ENCODE measurements around the gene POLR2I. TPM values are rescaled to one million over a fixed set of nuclear protein-coding genes. Genes with fewer than 3 reads are reported as not detected.

POLR2I gene
- total RNA-seq, result 49.6 TPM

DNA sequence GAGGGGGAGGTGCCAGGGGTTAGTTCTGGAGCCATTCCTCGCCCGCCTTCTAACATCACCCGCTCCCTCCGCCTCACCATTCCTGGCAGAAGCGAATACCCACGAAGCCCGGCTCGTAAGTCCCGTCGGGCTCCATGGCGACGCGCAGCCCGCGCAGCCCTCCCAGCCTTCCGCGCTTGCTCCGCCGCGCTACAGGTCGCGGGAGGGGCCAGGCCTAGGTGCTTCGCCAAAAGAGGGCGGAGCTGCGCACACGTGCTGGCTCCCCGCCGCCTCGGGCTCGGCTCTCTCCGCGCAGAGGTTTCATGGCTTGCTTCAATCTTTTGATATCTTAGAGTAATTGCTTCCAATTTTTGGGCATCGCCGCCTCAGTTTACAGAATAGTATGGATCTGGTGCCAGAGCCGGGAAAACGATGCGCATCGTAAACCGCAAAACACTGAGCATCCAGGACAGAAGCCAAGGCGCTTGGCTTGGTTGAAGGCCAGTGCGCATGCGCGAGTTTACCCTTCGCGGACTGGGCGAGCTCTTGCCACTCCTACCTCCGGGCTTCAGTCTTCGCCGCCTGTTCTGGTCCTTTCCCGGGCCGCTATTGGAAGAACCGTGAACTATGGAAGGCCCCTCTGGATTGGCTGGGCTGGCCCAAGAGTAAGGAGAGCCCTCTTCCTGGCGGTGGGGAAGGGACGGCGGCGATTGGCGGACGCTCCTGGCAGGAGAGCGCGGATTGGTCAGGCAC, at the start of gene POLR2I:
TSS of gene POLR2I (minus strand) at position 155 of the 732 bp plus-strand sequence. CDS start at position 136, 19 bp downstream.
- peak; percentile 100 for DNase-seq (ENCODE audit: low spot score)

DNA sequence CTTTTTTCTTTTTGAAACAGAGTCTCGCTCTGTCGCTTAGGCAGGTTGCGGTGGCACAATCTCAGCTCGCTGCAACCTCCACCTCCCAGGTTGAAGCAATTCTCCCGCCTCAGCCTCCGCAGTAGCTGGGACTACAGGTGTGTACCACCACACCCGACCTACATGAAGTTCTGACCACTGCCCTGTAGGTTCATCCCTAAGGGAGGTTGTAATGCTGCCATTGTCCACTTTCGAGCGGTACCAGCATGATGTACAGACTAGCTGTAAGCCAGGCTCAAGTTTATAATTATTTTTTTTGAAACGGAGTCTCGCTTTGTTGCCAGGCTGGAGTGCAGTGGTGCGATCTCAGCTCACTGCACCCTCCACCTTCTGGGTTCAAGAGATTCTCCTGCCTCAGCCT, 49.1 kb upstream of the POLR2I start:
- DNase-seq (ENCODE audit: low spot score), result no peak

DNA sequence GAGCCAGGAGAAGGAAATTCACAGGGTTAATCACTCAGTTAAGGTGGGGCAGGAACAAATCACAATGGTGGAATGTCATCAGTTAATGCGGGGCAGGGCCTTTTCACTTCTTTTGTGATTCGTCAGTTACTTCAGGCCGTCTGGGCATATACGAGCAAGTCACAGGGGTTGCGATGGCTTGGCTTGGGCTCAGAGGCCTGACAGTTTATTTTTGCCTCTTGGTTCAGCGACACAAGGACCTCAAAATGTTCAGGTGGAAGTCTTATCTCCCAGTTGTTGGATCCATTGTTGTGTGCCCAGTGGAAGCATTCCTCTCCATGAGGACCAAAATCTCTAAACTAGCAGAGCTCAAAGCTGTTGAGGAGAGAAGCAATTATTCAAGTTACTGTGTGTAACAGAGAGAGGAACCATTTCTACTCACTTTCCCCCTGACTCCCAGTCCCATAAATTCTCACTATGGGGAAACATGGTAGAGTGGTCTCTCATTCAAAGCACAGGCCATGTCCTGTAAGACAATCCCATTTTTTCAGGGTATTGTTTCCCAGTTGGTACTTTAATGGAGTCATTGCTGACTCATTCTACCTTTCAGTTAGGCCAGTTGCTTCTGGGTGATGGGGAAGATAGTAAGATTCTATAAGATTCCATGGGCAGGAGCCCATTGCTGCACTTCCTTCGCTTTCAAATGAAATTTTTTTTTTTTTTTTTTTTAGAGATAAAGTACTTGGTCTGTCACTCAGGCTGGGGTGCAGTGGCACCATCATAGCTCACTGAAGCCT, 46.3 kb upstream of the POLR2I start:
- no peak for DNase-seq (ENCODE audit: low spot score)

DNA sequence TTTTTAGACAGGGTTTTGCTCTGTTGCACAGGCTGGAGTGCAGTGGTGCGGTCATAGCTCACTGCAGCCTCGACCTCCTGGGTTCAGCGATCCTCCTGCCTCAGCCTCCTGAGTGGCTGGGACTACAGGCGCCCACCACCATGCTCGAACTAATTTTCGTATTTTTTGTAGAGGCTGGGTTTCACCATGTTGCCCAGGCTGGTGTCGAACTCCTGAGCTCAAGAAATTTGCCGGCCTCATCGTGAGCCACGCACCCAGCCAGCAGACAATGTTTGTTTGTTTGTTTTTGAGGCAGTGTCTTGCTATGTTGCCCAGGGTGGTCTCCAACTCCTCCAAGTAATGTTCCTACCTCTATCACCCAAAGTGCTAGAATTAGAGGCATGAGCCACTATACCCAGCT, 38.5 kb upstream of the POLR2I start:
- DNase-seq (ENCODE audit: low spot score), result no peak

DNA sequence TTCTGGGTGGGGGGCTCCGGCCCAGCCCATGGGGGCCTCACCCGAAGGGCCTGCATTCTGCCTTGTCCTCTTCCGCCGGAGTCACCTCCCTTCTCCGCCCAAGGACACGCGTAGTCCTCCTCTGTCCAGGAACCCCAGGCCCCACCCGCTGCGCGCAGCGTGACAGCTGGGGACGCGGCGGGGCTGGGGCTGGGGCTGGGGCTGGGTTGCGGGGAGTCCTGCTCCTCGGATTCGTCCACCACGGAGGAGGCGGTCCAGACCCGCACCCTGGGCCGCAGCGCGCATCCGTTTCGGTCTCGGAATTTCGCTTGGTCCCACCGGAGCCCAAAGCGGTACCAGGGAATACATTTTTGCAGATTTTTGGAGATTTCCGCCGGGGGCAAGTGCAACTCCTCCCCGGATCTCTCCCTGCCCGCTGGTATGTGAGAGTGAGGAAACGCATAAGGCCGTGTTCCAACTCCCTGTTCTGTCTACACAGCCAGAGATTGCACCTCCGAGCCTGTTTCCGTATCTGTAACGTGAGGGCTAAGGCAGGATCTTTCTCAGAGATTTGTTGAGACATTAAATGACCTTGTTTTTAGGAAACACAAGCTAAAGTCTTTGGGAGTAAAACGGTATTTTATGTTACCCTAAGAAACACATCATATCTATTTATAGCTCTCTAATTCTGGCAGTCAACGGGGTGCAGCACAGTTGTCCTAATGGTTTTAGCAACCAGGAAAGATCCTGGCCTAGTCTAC, 37.8 kb upstream of the POLR2I start, which contains the start of gene COX7A1:
TSS of gene COX7A1 (minus strand) at position 96 of the 740 bp plus-strand sequence. CDS start at position 56, 40 bp downstream.
- DNase-seq (ENCODE audit: low spot score), result peak; percentile 68

DNA sequence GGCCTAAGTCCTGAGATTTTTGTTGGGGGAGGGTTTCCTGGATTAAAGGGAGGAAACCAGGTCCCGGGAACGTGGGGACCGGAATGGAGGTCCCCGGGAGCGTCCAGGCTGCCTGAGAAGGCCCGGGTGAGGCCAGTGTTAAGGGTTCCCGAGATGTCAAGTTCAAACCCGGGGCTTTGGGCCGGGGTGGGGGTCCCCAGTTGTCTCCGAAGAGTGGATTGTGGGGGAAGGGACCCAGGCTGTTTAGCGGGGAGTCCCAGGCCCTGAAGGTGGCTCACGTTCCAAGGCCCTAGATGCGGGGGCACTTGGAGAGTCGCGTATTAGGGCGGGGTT, 37.3 kb upstream of the POLR2I start:
- no peak for DNase-seq (ENCODE audit: low spot score)

DNA sequence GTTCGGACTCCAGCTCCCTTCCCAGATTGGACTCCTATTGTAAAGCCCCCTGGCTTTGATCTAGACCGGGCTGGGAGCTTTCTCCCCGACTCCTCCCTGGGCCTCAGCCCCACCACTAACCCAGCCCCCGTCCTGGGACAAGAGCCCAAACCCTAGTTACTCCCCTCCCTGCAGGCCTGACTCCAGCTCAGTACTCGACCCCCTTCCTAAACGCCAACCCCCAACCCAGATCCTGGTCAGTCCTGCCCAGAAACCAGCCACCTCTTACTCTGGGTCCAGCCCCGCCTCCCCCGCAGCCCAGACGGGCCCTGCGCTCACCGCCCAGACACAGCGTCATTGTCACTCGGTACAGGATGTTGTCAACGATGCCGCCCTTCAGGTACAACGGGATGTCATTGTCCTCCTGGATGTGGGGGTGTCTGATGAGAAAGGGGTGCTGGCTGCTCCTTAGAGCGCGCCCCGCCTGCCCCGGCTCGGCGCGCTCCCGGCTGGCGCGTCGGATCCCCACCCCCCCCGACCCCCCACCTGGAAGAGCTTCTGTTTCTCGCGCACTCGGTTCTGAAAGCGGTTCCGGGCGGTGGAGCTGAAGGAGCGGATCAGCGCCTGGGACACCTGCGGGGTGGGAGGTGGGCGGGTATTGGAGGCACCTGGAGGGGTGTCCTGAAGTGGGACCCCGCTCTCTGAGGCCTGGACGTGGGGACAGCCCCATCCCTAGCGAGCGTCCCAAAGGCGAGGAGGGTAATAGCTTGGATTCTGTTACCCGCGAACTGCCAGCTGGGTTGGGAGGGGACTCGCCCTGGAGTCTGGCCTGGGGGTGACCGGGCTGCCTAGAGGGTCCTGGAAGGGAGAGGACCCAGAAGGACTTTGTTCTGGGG, 36.7 kb upstream of the POLR2I start:
- no peak for DNase-seq (ENCODE audit: low spot score)

DNA sequence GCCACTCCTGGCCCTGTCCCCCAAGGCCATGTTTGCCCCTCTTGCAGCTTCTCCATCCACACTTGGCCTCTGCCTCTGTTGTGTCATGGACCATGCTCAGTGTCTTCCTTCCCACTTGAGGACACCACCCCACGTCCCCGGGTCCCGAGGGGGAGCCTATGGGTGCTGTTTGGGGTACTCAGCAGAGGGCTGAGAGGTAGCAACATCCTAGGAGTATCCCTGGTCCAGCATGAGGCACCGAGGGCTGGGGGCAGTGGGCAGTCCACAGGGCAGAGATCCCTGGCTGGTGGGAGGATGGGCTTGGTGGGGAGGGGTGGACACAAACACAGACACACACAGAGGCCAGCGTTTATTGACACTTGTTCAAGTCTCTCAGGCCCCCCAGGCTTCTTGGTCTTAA, 35.9 kb upstream of the POLR2I start:
- no peak for DNase-seq (ENCODE audit: low spot score)

DNA sequence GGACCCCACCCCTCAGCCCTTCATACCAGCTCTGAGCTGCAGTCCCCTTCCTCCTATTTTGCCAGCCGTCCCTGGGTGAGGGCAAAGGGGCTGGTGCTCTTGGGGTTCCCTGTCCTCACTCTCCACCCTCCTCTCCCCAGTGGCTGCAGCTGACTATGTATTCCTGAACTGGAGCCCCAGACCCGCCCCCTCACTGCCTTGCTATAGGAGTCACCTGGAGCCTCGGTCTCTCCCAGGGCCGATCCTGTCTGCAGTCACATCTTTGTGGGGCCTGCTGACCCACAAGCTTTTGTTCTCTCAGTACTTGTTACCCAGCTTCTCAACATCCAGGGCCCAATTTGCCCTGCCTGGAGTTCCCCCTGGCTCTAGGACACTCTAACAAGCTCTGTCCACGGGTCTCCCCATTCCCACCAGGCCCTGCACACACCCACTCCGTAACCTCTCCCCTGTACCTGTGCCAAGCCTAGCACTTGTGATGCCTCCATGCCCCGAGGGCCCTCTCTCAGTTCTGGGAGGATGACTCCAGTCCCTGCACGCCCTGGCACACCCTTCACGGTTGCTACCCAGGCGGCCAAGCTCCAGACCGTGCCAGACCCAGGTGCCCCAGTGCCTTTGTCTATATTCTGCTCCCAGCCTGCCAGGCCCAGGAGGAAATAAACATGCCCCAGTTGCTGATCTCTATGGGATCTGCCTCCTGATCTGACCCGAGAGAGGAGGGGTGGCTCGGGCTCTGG, 35.2 kb upstream of the POLR2I start:
- DNase-seq (ENCODE audit: low spot score), result no peak

DNA sequence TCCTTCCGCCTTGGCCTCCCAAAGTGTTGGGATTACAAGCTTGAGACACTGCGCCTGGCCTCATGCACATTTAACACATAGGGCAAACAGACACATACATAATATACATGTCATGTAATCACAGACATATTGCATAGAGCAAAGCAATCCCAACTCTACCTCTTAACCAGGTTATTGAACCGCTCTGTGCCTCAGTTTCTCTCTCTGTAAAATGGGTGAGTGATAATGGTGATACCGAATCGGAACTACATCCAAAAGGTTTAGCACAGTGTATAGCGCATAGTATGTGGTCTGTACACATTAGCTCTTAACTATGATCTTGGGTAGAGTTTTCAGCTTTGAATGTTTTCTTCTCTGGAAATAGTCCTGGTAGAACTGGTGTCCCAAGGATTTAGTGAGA, 29.9 kb upstream of the POLR2I start:
- DNase-seq (ENCODE audit: low spot score), result no peak

DNA sequence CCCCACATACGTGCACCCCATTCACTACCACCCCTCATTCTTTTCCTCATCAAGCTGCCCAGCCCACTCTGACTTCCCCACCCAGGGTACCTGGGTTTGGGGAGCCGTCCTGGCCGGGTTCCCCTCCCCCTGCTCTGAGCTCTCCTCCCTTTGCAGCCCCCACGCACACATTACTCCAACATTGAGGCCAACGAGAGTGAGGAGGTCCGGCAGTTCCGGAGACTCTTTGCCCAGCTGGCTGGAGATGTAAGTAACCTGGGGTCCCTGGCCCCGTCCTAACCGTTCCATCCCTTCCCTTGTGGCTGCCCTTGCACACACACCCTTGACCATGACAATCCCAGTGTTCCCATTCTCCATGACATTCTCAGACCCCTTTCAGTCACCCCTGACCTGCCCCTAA, 27.8 kb upstream of the POLR2I start:
- no peak for DNase-seq (ENCODE audit: low spot score)

DNA sequence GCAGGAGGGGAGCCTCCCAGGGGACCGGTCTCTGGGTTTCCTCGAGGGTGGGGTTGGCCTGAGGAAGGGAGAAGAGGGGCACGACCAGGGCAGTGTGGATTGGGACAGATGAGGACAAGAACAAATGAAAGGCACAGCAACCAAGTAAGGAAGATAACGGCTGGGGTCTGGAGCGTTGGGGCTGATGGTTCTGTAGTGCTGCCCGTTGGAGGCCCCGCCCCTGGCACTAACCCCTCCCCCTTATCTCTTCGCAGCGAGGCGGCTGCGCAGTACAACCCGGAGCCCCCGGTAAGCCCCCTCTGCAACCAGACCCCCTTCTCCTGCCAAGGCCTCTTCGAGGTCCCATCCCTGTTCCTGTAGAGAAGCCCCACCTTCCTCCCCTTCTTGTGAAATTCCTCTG, 27.4 kb upstream of the POLR2I start:
- DNase-seq (ENCODE audit: low spot score), result no peak

DNA sequence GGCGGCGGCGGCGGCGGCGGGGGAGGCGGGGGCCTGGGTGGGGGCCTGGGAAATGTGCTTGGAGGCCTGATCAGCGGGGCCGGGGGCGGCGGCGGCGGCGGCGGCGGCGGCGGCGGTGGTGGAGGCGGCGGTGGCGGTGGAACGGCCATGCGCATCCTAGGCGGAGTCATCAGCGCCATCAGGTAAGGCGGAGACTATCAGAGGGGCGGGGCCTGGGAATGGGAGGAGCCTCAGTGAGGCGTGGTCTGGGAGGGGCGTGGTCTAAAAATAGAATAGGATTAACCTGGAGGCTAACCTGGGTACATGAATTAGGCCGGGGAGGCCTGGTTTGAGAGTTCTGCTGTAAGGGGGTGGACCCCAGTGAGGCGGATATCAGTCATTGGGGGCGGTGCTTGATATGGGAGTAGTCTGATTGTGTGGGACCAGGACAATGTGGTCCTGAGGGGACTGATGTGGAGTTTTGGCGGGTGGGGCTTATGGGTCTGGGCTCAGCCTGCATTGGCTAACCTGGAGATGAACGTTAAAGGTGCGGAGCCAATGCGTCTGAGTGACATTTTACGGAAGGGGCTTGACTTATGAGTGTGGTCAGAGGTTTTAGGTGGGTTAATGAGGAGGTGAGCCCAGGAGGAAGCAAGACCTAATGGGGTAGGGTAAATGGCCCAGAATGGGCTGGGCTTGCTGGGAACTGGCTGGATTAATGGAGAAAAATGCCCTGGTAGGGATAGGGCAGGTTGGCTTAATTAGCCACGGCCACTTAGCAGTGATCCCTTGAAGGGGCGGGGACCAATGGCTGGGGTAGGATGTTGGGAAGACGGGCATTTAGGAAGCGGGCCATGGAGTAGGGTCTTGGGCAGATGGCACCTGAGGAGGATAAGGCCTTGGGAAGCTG, 26.6 kb upstream of the POLR2I start:
- peak; percentile 91 for DNase-seq (ENCODE audit: low spot score)

DNA sequence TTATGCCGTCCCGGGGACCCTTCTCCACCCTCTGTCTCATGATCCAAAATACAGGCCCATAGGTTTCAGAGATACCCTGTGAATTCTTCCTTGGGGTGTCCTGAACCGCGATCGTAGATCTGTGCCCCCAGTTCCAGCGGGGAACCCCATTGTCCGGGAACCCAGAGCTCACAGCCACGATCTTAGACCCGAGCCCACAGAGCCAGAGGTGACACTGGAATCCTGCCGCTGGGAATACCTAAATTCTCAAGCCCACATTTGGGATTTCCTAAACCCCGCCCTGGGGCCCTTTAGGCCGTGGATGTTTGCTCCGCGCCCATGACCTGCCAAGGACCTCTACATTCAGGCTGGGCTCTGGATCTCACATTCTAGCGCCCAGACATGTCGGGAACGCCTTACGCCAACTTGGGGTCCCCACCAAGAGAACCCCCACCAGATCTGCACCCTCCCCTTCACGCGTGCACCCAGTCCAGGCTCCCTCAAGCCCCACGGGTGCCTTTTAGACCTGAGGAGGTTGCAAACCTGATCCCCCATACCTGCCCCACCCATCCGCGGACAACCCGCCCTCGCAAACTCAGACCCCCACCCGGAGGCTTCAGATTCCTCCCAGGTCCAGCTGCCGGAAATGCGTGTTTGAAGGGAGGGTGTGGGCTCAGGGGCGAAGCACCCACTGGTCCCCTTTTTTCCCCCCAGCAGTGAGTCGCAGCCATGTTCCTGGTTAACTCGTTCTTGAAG, 25.8 kb upstream of the POLR2I start:
- peak; percentile 65 for DNase-seq (ENCODE audit: low spot score)

DNA sequence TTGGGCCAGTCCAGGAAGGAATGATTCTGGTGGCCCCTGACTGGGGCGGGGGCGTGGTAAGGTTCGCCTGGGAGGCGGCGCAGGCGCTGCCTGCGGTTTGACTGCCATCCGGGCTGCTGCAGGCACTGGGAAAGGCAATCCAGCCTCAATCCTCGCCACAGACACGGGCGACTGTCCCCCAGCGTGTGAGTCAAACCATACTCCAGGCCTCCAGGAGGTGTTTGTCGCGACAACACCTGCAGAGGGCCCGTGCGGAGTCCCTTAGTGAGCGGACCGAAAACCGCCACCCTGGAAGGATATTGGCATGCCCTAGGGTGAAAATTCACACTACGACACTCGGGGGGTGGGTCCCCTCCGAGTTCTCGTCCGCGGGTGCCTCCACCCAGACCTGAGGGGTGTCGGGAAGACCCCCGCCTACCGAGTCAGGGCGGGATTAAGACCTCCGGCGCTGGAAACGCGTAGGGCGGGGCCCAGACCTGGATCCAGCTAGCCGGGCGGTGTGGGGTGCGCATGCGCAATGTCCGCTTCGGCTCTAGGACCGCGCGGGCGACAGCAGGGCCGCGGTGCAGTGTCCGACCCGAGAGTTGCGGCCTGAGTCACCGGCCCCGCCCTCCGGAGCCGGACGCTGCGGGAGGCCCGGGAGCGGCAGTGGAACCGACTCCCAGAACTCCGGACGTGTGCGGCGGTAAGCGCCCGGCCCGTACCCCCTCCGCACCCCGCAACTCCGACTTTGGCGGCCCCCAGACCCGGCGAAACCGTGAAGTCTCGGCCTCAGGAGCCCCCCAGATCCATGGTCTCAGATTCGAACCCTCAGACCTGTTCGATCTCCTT, 25.0 kb upstream of the POLR2I start, which contains the start of gene CAPNS1:
TSS of gene CAPNS1 (plus strand) at position 594 of the 831 bp plus-strand sequence. CDS start 946 bp downstream, outside the sequence.
- DNase-seq (ENCODE audit: low spot score), result peak; percentile 97

DNA sequence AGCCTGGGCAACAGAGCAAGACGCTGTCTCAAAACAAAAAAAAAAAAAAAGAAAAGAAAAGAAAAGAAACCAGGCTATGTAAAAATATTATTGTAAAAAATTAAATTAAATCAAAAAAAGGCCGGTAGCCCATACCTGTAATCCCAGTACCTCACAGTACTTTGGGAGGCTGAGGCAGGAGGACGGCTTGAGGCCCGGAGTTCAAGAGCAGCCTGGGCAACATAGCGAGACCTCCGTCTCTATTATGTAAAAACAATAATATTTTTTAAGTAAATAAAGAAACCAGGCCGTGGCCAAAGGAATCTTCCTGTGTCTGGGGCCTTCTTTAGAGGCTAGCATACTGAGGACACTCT, 24.4 kb upstream of the POLR2I start:
- no peak for DNase-seq (ENCODE audit: low spot score)

DNA sequence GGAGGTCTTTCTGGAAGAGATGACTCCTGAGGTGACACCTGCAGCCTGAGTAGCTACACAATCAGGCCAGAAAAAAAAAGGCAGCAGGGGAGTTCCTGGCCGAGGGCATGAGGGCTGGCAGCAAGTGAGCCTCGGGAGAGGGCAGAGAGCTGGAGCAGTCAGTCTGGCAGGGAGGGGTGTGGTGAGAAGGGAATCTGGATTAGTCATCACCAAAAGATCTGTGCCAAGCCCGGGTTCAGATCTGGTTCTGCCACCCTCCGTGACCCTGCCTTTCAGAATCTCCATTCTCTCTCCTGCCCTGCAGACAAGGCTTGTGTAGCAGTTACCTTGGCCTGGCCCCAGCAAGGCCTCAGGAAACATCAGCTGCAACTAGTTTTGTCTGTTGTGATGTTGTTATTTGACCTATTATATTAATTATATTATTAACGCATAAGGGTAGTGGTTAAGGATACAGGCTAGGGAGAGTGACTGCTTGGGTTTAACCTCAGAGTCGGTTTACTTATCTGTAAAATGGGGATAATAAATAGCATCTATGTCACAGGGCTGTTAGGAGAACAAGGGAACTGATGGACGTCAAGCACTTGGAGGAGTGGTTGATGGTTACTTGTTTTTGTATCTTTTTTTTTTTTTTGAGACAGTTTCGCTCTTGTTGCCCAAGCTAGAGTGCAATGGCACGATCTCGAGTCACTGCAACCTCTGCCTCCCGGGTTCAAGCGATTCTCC, 22.4 kb upstream of the POLR2I start:
- peak; percentile 89 for DNase-seq (ENCODE audit: low spot score)
